CD4-positive, alpha-beta T cell treated with Interleukin-2 at 100 ng/mL for 4 hours (primary cell): Measurements from ENCODE around the gene PLA2G4F.

Experiments used
- DNase-seq: peaks from one replicate; pipeline ENCODE4 v3.0.0-alpha.2; 2020; ENCODE audit warnings: low spot score

Gene PLA2G4F

DNA sequence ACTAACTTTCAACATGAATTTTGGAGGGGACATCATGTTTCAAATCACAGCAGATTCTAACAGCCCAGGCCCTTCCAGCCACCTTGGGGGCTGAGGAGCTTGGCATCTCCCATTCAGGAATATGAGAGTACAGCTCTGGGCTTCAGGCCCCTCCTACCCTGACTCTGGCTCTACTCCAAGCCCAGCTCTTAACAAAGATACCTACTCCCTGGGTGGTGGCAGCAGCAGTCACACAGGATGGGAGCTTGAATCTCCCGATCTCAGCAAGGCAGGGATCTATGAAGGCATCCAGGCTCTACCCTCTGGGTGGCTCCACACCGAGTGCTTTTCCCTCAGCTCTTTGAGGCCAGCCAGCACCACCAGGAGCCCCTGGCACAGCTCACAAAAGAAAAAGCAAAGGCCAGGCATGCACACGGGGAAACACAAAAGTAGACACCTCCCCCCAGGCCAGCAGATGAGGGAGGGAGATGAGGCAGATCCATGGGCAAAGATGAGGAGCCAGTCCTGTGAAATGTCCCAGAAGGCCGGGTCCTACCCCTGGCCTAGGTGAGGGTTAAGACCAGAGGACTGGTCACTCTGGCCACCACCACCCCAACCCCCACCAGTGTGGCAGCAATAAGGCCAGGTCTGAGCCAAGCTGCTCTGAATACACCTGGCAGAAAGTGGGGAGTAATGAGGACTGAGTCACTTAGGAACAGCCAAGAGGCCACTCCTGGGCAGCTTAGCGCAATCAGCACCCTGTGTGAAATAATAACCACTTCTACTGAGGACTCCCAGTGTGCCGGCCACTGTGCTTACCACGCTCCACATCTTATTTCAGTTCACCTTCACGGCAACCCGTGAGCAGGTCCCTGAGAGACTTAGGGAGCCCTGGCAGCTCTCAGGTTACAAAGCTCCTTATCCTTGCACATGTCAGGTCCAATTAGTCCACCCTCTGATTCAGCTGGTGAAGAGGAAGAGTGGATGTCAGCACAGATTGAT, 24.3 kb downstream of the PLA2G4F start:
- DNase-seq: no peak

DNA sequence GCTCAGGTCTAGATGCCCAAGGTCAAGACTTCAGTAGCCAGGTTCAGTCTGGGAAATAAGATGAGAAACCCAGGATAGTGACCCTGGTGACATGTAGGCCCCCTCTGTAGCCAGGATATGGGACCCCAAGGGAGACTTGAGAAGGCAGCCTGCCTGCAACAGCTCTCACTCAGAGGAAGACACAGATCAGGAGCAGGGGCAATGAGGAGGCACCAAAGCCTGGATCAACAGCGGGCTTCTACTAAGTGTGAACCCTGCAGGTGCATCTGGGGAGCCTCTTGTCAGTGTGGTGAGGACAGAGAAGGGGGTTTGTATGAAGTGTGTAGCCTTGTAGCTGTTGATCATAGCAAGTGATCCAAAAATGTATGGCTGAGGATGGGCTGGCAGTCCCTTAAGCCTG, 25.4 kb downstream of the PLA2G4F start:
- no peak for DNase-seq

DNA sequence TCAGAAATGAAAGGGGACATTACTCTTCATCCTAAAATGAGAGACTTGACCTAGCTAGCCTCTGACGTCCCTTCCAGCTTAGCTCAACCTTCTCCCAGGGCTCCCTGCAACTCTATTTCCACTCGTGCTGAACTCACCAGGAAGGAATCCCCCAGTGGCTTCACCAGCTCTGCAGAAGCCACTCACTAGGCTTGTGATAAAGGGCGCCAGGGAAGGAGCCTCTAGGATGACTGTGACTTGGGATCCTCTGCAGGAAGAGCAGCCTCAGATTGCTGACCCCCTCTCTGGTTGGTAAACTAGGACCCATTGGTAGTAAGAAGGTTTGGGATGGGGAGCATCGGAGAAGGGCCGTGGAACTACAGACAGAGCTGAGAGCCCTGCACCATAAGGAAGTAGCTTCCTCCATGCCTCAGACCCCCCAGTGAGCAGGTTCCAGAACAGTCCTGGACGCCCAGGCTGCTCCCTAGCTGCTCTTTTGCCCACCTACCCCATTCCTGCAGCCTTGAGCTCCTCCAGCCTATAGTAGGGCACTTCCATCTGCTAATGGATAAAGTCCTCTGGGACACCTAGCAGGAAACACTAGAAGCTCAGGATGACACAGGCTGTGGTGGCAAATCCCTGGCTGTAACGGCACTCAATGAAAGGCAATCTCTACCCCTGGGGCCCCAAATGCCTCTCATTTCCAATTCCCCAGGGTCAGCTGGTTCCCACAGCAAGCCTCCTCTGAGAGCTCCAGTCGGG, 26.0 kb downstream of the PLA2G4F start:
- DNase-seq: no peak

DNA sequence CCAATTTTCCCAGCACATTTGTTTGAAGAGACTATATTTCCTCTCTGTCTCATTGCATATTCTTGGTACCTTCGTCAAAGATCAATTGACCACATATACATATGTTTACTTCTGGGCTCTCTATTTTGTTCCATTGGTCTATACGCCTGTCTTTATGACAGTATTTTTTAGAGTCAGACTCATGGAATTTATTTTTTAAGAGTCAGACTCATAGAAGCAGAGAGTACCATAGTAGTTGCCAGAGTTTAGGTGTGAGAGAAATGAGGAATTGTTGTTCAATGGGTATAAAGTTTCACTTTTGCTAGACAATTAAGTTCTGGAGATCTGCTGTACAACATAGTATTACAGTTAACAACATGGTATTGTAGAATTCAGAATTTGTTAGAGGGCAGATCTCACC, 27.1 kb downstream of the PLA2G4F start:
- DNase-seq: no peak

GRCh38 chr15:42128476-42128875, 28.0 kb downstream of the PLA2G4F start:
- DNase-seq: no peak

DNA sequence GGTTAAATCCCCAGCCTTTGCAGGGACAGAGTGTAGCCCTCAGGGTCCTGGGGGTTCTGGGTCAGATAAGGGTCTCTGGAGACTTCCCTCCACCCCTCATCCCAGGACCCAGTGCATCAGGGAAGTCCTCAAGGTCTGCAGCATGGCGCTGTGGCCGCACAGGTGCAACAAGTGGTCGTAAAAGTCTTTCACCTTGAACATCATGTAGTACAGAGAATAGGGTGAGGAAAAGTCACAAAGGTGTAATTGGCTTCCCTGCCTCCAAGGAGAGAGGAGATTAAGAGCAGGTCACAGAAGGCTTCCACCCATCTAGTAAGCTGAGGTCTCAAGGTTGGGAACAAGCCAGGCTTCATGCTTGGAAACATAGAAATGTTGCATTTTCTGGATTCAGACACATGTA, 32.9 kb downstream of the PLA2G4F start:
- no peak for DNase-seq

DNA sequence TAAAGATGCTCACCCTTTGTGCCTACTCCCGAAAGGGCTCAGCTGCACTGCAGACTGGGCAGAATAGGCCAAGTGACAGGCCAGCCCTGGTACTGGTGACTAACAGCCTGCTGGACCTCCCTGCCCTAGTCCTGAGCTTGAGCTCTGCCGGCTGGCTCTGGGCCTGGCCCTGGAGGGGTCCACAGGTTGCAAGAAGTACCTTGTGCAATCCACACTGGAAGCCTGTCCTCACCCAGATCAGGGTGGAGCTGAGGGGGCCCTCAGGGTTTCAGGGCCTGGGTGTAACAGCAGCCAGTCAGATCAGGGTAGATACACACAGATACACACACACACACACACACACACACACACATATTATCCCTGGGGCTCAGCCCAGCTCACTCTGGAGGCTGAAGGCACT, 34.8 kb downstream of the PLA2G4F start:
- no peak for DNase-seq

GRCh38 chr15:42121021-42121420, 35.4 kb downstream of the PLA2G4F start:
- DNase-seq: no peak

GRCh38 chr15:42120285-42120684, 36.2 kb downstream of the PLA2G4F start:
- no peak for DNase-seq

GRCh38 chr15:42119446-42119760, 37.0 kb downstream of the PLA2G4F start:
- no peak for DNase-seq

DNA sequence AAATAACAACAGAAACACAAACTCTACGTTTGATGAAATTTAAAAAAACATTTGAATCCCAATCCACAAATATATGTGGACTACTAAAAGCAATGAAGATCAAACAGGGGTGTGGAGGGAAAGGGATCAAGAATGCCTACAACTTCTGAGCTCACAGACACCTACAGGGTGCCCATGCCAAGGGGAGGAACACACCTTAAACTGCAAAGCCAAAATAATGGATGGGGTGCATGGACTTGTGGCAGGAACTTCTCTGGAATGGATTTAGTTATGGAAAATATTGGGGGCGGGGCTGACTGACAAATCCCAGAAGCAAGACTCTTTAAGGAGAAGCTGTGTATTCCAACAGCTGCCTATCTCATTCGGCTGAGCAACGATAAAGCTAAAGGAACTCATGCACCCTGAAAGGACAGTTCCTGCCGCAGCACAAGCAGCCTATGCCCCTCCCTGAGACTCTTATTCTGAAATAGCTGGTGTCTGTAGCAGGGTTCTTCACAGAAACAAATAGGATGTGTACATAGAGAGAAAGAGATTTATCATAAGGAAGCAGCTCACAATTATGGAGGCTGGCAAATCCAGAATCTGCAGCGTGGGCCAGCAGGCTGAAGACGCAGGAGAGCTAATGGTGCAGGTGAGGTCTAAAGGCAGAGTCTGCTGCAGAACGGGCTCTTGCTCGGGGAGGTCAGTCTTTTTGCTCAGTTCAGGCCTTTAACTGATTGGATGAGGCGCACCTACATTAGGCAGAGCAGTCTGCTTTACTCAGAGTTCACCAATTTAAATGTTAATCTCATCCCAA, 37.6 kb downstream of the PLA2G4F start:
- no peak for DNase-seq

DNA sequence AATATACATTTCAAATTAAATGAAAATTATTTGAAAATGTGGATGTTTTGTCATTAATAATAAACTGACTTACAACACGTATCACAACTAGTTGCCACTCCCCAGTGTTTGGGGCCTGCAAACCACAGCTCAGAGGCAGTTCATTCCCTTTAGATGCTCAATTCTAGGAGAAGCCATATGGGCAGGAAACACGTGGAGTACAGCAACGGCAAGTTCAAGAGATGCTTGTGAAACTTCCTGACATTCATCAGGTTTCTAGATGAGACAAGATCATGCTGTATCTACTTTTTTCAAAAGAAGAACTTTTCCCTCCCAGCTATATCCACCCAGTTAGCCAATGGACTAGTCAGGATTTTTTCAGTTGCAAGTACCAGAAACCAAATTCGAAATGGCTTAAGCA, 44.5 kb downstream of the PLA2G4F start:
- no peak for DNase-seq

GRCh38 chr15:42110367-42110766, 46.1 kb downstream of the PLA2G4F start:
- no peak for DNase-seq

GRCh38 chr15:42108806-42109205, 47.6 kb downstream of the PLA2G4F start:
- DNase-seq: no peak

DNA sequence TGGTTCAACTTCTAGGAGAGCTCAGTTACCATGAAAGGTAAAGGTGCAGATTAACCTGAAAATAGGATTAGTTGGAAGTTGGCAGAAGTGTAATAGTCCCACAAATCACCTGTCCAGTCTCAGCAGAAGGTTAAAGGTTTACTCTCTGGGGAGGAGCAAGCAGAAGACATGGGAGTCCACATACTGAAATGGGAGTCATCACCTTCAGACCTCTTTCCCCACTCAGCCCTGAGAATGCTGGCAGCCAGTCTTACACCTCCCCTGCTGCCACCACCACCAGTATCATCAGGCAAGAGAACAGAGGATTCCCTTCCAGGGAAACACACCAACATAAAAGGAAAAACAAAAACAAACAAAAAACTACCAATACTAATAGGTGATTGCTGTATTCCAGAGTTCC, 48.2 kb downstream of the PLA2G4F start:
- DNase-seq: no peak

GRCh38 chr15:42107473-42107872, 49.0 kb downstream of the PLA2G4F start:
- DNase-seq: no peak

GRCh38 chr15:42106288-42106687, 50.1 kb downstream of the PLA2G4F start:
- DNase-seq: no peak

DNA sequence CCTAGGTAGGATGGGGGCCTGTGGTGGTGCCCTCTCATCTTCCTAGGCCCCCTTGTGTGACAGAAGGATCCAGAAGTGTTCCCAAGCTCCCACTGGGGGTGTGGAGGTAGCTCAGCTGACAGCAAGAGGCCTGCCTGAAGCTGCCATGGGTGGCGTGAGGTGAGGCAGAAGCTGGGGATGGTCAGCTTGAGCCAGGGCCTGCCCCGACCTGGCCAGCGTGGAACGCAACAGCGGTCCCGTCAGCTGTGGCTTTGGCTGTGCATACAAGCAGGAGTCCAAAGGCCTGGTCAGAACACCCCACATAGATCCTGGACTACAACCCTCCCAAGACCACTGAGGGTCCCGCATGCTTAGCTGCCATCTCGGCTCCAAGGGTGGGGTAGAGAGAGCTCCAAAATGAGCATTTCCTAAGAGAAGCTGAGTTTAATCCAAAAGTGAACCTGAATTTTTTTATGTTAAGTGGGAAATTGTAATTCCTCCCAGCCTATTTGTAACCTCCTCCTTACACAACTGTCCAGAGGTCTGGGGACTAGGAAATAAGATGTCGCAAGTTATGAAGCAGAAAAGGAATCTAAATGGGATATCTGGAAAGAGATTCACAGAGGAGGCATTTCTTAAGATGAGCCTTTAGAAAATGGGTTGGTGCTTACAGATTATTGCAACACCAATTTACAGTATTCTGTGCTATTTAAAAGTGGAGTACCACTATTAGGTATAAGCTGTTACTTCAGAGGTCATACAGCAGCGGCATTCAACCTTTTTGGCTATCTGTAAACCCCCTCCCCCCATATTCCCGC, 52.1 kb downstream of the PLA2G4F start:
- DNase-seq: no peak

DNA sequence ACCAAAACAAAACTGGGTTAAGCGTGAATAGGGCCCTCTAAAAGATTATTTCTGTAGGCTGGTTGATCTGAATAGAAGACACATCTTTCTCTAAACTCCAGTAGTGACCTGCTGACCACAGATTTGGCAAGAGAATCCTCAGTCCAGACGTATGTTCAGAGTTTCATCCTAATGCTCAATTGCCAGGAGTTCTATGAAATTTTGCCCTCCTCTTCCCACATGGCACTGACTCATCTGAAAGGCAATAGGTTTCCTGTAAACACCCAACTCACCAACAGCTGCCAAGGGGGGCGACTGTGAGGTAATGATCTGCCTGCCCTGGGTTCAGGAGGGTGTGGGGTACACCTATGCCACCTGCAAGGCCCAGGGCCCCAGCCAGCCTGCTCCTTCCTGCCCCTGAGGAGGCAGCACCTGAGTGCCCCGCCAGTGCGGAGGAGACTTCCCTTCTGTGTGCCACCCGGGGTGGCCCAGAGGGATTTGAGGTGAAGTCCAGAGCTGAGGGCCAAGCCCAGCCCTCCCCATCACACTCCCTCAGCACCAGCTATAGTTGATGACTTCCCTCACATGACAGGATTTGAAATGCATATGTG, 53.7 kb downstream of the PLA2G4F start:
- DNase-seq: no peak

- no peak for DNase-seq
These were observed 54.6 kb downstream of the PLA2G4F start for GRCh38 chr15:42101861-42102260.

DNA sequence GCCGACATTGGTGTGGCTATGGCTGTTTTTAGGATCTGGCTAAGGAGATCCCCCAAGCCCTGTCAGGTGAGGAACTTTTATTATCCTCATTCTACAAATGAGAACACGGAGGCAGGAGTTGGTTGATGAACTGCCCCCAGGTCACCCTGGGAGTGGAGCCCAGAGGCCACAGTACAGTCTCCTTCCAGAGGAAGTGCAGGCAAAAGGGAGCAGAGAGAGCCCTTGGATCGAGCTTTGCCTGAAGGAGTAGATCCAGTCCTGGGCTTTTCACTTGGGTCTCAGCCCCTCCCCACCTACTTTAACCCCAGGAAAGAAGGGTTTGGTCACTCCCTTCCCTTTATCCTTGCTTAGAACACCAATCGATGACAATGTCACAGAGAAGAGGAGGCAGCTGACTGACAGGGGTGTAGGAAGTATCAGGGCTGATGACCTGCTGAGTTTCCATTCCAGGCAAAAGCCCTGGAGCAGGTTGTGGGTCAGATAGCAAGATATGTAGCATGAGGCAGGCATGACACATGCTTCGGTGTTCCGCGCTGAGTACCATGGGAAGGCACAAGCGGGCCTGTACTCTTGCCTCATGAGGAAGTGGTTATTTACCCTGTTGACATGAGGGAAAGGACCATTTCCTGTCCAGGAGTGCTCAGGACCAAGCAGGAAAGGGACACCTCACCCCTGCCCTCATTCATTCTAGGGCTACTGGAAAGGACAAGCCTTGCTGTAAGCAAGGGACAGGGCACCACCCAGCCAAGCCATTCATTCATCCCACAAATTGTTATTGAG, 56.2 kb downstream of the PLA2G4F start:
- no peak for DNase-seq
